Stromal cell of bone marrow (primary cell): ENCODE data around the gene ANKRD55.

Source experiments
- DNase-seq: peaks from one replicate; pipeline ENCODE4 v3.0.0-alpha.2; 2012; ENCODE audit warnings: low read depth

ANKRD55 gene

DNA sequence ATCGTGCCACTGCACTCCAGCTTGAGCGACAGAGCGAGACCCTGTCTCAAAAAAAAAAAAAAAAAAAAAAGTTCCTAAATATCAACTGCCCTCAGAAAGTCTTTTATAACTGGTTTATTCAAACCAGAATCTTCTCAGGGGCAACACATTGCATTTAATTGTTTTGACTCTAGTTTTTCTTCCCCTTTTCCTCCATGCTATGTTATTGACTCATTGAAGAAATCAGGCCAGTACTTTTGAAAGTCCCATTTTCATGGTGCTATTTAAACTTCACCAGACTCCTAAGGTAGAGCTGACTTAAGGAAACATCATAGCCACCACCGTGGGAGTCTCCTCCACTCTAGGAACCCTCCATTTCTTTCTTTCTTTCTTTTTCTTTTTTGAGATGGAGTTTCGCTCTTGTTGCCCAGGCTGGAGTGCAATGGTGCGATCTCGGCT is 155.3 kb downstream of the ANKRD55 start:
- no peak for DNase-seq

DNA sequence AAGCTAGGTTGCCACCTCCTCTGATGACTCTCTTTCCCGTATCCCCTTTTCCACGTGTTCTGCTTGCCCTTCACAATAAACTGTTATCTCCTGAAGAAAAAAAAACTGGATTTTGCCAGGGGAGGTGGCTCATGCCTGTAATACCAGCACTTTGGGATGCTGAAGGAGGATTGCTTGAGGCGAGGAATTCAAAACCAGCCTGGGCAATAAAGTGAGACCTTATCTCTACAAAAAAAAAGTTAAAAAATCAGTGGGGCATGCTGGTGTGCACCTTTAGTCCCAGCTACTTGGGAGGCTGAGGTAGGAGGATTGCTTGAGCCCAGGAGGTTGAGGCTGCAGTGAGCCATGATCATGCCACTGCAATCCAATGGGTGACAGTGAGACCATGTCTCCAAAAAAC is 156.6 kb downstream of the ANKRD55 start:
- DNase-seq = no peak

DNA sequence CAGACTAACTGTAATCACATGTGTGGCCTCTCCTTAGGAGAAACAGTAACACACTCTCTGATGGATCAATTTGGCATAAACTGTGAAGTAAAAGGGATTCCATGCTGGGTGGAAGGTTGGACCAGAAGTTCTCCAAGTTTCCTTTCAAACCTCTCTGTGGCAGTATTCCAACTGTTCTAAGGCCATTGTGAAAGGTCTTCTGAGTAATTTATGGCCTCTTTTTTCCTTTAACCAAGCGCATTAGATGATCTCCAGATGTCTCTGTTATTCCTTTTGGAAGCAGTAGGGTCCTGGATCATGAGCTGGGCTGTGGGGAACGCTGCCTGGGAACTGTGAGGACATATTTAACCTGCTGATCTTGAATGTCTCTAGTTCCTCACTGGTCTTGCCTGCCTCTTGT is 157.8 kb downstream of the ANKRD55 start:
- DNase-seq = peak; percentile 81

DNA sequence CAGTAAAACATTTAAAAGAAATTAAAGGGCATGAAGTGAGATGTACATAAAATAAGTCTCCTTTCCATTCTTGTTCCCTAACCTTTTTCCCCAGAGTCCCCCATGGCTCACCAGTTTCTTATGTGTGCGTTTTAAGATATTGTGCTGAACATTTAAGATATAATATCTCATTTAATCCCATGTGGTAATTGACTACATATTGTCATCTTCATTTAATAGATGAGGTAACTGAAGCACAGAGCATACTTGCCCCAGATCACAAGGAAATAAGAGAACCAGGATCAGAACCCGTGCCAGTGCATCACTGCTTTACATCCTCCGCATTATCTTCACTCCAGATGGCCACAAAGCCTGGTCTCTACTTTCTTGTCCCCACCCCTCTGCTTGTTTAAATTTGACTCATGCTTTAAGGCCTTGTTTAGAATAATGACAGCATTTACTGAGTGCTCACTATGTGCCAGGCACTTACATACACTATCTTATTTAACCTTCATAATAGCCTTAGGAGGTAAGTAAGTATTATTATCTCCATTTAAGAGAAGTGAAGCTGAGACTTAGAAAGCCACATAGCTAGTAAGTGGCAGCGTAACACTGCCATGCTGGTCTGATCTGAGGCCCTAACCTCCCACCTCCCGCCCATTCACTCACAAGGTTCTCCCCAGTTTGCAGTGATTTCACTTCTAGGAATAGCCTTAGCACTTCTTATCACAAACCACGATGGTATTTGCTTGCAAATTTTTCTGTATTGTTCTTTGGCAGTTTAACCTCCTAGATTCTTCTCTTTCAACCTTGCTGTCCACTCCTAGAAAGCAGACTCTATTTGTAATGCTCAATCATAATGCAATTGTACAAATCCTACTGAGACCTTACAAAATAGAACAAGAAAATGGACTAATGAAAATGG is 160.0 kb downstream of the ANKRD55 start:
- DNase-seq = no peak

DNA sequence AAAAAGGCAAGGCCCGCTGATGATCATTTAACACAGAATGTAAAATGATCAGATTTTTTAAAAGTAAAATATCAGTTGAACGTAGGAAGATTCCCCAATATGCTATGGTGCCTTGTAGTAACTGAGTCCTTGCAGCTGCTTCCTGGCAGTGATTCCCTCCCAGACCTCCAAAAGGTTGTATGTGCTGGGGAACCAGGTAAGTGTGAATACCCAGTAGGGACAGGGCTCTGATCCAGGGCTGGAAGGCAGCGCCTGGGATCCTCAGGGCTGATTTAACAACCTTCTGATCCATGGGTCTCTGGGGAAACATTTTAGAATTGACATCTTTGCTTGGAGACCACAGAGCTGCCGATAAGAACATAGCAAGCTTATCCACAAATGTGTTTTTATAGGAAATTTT is 161.7 kb downstream of the ANKRD55 start:
- DNase-seq = no peak

DNA sequence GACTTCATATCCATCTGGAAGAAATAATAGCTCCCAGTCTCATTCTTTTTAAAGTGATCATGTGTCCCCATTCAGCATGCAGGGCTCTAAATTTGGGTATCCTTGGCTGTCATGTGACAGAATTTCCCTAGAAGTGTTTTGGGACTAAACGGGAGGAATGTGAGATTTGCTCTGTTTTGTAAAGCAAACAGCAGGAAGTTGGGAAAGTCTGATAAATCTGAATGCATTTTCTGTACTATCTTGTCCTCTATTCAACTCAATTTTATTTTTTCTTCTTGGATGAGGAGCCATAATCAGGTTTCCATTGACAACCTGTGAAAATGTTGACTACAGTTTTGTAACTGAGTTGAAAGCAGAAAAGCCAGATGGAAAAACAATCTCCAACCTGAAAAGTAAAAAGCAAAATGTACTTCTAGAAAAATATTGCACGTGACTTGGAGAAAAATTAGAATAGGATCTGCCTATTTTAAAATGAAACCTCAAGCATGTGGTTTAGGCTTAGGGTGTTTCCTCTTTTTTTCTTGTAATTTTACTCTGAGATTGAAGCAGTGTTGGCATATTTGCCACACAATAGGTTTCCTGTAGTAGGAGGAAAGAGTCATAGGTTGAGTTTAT is 162.2 kb downstream of the ANKRD55 start:
- DNase-seq = no peak

DNA sequence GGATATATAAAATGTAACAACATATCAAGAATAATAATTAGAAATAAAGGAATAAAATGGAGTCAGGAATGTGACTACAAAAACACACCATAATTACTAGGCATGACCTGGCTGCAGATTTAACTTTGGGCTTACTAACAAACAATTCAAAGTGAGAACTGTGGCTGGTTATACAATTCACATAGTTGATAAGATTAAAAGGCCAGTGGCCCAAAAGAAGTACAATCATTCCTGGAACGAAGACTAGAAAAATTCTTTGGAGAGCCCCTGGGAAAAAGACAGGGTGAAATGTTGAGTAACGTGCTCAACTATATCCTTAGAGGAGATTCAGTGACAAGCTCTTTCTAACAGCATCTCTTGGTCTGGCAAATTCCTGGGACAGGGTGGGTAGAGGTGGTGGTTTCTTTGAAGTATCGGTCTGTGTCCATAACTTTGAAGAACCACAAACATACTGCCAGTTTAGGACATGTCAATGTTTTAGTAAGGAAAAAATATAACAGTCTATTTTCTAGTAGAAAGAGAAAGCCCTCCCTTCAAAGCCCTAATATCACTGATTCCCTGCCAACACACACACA is 163.4 kb downstream of the ANKRD55 start:
- no peak for DNase-seq

DNA sequence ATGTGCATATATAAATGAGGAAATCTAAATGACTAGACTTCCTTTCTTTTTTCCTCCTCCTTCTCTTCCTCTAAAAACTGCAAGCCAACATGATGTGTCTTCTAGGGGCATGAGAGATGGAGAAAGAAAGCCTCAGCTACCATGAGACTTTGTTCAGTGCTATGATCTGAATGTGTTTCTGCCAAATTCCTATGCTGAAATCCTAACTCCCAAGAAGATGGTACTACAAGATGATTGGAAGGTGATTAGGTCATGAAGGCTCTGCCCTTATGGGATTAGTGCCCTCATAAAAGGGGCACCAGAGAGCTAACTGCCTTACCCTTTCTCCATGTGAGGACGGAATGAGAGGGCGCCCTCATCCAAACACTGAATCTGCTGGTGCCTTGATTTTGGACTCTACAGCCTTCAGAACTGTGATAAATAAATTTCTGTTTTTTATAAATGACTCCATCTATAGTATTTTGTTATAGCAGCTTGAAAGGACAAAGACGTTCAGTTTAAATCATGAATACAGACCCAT is 166.1 kb downstream of the ANKRD55 start:
- no peak for DNase-seq

DNA sequence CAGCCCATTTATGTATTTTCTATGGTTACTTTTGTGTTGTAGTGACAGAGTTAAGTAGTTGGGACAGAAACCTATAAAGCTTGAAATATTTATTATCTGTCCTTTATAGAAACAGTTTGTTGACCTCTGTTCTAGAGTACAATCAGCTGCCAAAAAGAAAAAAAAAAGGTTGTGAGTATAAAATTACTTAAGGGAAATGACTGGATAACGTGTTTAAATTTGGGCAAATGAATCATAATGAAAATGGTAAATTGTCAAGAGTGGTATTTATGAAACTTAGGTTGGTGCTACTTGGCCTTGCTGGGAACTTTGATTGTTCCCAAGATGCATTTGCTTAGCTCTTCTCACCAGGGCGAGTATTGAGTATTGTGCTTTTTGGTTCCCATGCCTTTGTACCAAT is 168.1 kb downstream of the ANKRD55 start:
- DNase-seq = no peak

DNA sequence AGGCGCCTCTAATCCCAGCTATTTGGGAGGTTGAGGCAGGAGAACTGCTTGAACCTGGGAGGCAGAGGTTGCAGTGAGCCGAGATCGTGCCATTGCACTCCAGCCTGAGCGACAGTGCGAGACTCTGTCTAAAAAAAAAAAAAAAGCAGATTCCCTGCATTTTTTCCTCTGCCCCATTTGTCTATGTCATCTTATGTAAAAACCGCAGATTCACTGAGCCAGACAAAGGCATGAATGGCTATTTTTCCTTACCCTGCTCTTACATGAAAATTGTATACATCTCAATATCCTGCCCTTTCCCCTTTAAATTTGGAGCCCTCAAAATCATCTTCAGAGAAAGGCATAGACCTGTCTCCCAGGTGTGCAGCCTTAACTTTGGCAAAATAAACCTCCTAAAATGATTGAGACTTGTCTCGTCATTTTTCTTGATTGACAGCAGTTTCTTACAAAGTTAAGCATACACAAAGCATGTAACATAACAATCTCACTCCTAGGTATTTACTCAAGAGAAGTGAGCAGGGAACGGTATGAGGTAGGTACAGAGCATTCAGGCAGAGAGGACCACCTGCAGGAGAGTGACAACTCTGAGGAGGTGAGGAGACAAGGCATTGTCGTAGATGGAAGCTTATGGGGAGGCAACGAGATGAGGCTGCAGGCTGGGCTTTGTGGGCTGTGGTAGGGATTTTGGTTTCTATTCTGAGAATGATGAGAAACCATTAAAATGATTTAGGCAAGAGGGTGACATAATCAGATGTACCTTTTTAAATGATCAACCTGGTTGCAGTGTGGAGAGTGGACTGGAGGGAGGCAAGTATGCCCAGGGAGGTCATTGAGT is 172.6 kb downstream of the ANKRD55 start:
- no peak for DNase-seq

DNA sequence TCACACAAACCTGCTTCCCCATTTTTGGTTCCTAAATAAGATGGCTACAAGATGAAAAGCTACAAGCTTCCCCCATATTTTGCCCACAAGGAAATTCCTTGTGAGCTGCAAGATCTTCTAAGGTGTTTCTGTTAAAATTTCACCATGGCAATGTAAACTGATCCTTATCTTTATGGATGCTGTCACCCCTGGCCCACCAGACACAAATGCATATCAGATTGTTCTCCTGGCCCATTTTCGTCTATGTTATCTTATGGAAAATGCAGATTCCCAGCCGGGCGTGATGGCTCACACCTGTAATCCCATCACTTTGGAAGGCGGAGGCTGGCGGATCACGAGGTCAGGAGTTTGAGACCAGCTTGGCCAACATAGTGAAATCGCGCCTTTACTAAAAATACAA is 173.3 kb downstream of the ANKRD55 start:
- no peak for DNase-seq

DNA sequence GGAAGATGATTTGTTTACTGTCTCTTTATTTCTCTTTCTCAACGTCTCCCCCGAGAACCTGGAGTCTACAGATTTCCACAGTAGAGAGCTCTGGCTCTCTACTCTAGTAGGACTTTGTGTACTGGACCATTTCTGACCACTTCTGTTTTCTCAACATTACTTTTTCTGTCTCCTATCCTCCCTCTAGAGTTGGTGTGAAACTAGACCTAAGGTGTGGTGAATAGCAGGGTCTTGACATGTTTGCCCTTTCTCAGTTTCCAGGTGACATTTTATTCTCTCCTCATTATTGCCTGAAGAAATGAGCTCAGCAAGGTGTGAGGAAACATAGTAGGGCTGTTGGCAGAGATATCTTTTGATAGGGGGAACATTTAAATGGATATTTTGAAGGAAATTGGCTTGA is 176.3 kb downstream of the ANKRD55 start:
- no peak for DNase-seq

DNA sequence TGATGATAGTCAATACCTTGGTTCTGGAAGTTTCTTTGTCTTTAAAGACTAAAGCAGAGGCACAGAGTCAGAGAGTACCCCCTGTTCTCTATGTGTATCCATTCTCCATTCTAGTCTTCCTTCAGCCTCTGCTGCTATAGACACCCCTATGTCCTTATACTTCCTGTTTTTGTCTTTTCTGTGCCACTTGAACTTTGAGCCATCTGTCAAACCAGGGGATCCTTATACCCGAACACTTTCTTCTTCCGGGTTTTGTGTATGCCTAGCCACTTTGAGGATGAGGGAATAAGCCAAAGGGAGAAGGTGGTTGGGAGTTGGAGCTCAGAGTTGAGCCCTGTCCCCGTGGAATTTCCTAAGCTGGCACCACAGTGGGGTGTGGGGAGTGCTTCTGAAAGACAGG is 177.3 kb downstream of the ANKRD55 start:
- no peak for DNase-seq

DNA sequence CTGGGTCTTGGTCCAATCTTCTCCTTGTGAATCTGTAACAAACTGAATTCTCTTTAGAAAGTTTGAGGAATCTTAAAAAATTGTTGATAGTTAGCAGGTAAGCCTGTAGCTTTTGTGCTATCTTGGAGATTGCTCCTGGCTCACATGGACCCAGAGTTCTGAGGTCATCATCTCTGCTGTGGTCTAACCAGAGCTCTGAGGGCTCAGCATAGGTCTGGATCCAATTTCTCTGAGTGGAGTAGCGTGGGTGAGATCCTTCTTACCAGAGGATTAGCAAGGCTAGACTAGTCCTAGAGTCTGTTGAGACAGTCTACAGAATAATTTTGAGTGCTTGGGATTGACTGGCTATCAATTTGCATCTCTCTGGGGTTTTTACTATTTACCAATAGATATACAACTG is 177.8 kb downstream of the ANKRD55 start:
- no peak for DNase-seq

DNA sequence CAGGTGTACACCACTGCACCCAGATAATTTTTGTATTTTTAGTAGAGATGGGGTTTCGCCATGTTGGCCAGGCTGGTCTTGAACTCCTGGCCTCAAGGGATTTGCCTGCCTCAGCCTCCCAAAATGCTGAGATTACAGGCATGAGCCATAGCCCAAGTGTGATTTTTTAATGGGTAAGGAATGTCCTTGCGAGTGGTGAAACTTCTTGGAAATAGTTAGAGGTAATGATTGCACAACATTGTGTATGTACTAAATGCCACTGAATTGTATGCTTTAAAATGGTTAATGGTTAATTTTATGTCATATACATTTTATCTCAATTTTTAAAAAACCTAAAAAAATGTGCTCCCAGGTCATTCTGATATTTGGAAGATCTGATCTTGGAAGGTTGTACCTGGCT is 178.5 kb downstream of the ANKRD55 start:
- no peak for DNase-seq

DNA sequence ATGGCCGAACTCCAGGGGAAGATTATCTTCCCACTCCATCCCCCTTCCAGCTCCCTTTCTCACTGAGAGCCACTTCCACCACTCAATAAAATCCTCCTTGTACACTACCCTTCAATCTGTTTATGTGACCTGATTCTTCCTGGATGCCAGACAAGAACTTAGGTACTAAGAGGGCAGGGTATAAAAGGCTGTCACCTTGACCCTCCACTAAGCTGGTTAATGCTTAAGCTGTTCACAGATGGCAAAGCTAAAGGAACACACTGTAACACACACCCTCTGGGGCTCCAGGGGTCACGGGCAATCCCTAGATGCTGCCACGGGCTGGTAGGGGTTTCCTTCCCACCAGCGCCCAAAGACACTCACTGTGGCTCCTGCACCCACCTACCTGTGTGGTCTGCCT is 179.8 kb downstream of the ANKRD55 start:
- no peak for DNase-seq

DNA sequence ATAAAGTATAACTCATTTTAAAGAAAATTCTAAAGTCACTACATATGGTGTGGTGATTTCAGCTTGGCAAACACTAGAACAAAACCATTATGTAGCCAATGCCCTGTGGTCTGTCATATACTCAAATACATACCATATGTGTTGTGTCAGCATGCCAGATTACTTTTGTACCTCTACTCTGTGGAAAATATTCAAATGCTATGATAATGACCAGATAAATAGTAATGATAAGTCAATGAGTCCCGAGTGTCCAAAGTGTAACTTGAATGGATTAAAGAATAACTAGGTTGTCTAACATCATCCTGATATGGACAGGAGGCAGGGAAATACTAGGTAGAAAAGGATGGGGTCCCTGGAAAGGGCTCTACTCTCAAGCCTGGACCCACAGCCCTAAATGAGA is 180.4 kb downstream of the ANKRD55 start:
- no peak for DNase-seq

DNA sequence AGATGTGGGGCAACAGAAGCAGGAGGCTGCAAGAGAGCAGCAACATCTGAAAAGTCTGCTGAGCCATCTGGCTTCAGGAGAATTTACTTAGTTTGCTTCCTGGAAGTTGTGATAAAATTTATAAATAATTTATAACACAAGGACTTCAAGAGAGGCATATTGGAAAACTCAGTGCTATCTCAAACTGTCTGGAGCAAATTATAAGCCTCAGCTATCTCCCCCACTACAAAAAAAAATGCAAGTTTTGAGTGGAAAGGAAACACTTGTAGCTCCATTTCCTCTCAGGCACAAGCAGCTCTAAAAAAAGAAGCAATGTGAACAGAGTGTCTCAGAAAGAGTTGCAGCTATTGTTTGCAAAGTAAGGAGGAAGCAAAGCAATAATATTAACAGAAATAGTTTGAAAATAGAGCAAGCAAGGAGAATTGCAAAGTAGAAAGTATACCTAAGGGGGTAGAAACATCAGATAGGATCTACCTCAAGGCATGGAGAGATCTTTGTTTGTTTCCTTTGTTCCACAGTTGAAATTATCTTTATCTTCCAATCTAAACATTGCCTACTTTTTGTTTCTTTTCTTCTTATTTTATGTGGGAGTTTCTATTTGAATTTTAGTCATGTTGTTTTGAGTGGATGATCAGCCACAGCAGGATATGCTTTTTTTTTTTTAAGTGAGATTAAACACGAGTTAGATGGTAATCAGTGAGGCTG is 182.4 kb downstream of the ANKRD55 start:
- DNase-seq = no peak
